HG03064 (cell line): ENCODE results near the gene FBXL4.

ENCODE experiments used
- ATAC-seq: cut with Tn5 transposase; IDR thresholded peaks from one replicate; pipeline ENCODE4 v1.9.1; 2021; ENCODE audit warnings: low read depth; ENCODE audit not compliant: unreplicated experiment

FBXL4 gene

DNA sequence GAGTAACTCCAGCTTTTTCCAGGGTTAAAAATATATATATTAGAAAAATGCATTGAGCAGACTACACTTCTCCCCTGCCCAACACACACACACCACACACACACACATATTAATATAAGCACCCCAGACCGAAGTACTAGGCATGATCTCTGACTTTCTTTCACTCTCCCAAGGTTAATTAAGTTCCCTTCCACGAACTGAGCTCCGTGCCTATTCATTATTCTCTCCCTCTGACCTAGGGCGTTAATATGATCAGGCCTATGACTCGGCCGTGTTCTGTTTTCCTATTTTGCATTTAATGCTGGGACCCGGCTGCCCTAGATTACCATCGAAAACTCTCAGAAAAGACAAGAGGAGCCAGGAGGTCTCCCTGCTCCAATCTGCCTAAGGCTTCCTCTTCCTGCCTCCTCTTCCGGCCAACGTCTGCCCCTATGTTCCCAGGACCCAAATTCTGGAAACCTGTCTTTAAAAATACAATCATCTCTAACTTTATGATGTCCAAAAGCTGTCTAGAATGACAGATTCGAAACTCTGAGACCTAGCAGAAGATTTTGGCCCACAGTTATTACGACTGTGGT lies 119.4 kb downstream of the FBXL4 start:
- ATAC-seq: no peak

- no peak for ATAC-seq
Measured at GRCh38 chr6:98827295-98828159, 120.2 kb downstream of the FBXL4 start.

DNA sequence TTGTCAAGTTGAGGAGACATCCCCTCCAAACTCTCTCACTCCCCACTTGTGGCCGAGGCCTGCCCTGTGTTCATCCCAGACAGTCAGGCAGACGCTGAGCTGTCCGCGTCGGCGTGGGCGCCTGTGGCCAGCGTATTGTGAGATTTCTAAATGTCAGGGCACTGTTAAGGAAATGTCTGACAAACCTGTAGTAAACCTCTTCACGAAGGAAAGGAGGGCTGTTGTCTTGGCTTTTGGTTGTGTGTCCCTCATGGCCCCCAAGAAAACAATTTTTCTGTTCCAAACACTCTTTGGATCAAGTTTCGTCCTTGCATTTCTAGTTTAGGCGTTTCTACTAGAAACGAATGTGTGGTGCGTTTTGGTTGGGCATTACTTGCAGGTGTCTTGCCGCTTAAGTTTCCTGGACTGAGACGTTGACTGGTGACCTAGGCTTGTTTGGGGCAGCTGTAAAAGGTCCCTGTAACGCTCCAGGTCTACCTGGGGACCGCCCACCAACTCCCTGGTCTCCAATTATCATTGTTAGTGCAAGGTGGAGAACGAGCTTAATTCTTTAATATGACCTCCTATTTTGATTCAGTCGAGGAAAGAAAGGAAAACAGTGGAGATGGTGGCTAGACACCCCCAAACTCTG lies 122.0 kb downstream of the FBXL4 start:
- ATAC-seq: no peak

GRCh38 chr6:98824902-98825599 lies 122.7 kb downstream of the FBXL4 start:
- no peak for ATAC-seq

DNA sequence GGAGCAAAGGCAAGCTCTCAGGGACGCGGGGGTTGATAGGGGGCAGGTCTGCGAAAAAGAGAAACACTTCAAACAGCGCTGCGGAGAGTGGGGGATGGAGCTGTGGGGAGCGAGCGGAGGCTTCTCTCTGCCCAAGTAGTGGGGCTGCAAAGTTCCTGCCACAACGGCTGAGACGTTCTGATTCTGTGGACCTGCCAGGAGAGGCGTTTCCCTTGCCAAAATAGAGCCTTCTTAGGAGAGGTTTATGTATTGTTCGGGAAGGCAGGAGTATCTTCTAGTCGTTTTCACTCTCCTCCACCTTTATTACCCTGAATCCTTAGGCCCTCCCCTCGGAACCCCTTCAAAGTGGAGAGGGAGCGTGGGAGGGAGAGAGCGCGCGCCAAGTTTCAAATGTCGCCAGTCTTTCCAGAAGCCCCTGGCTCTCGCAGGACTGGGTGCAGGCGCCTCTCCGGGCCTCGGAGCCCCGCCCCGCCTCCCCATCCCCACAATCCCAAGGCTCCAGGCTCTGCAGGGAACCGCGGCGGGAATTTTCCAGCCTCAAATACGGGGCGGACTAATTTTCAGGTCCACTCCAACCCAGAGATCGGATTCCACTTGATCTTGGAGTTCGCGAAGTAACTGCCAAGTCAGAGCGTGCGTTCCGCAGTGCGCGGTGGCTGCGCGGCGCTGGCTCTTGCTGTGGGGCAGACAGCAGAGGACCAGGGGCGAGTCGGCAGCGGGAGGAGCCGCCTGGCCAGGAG lies 123.4 kb downstream of the FBXL4 start:
- ATAC-seq: no peak

- ATAC-seq: no peak
Measured at GRCh38 chr6:98823428-98824161, 124.2 kb downstream of the FBXL4 start.

- no peak for ATAC-seq
Measured at GRCh38 chr6:98821756-98822405, 125.9 kb downstream of the FBXL4 start.
